Measurements from ENCODE around the gene HIP1R.

Gene HIP1R

GRCh38 chr12:122834104-122834920 lies 945 bp upstream of the HIP1R start:
- no peak for DNase-seq (ENCODE audit: low read depth)

- DNase-seq (ENCODE audit: low read depth) = no peak
Observed at GRCh38 chr12:122835750-122836026, 431 bp downstream of the HIP1R start.

GRCh38 chr12:122836027-122836921 lies 1.0 kb downstream of the HIP1R start:
- DNase-seq (ENCODE audit: low read depth) = peak; percentile 36

GRCh38 chr12:122837306-122838265 lies 2.3 kb downstream of the HIP1R start:
- DNase-seq (ENCODE audit: low read depth) = no peak

GRCh38 chr12:122838841-122839240 lies 3.6 kb downstream of the HIP1R start:
- no peak for DNase-seq (ENCODE audit: low read depth)

GRCh38 chr12:122839907-122840554 lies 4.8 kb downstream of the HIP1R start:
- no peak for DNase-seq (ENCODE audit: low read depth)

- DNase-seq (ENCODE audit: low read depth) = no peak
Observed at GRCh38 chr12:122840580-122841513, 5.6 kb downstream of the HIP1R start.

GRCh38 chr12:122841544-122842321 lies 6.5 kb downstream of the HIP1R start:
- DNase-seq (ENCODE audit: low read depth) = no peak

GRCh38 chr12:122842505-122843405 lies 7.5 kb downstream of the HIP1R start:
- no peak for DNase-seq (ENCODE audit: low read depth)

- DNase-seq (ENCODE audit: low read depth) = no peak
Observed at GRCh38 chr12:122843455-122843854, 8.2 kb downstream of the HIP1R start.

- no peak for DNase-seq (ENCODE audit: low read depth)
Observed at GRCh38 chr12:122844366-122844971, 9.2 kb downstream of the HIP1R start.

GRCh38 chr12:122845041-122845864 lies 10.0 kb downstream of the HIP1R start:
- no peak for DNase-seq (ENCODE audit: low read depth)

GRCh38 chr12:122845865-122846621 lies 10.8 kb downstream of the HIP1R start:
- DNase-seq (ENCODE audit: low read depth) = no peak

- no peak for DNase-seq (ENCODE audit: low read depth)
Observed at GRCh38 chr12:122846622-122847515, 11.6 kb downstream of the HIP1R start.

- no peak for DNase-seq (ENCODE audit: low read depth)
Observed at GRCh38 chr12:122847516-122847836, 12.2 kb downstream of the HIP1R start.
